Measurements from ENCODE around the gene HAPLN2. TPM values are rescaled to one million over a fixed set of nuclear protein-coding genes. Genes with fewer than 3 reads are reported as not detected.

The HAPLN2 gene
- total RNA-seq, 2 donors from 2014 or later = 1.2 to 1.8 TPM

DNA sequence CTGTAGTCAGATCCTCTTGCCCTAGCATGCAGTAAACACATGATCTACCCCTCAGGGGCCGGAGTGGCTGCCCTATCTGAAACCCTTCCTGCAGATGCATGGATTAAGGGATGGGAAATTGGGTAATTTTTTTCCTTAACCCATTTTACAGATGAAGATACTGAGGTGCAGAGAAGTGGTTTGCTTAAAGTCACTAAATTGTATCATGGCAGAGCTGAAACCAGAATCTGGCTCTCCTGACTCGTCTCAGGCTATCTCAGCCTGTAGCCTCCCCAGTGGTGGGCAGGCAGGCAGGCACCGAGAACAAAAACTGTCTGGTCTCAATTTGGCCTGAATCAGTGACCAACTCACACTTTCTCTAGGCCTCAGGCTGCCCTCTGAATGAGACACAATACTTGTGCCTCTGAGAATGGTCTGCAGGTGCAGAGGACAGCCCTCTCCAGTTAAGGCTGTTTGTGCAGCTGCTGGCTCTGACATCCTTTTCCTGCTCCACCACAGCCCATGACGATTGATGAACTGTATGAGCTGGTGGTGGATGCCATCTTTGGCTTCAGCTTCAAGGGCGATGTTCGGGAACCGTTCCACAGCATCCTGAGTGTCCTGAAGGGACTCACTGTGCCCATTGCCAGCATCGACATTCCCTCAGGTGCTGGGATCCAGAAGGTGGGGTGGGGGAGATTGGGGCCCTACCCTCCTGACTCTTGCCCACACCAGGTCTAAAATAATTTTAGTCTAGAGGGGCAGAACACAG is 26.1 kb upstream of the HAPLN2 start:
- DNase-seq (ENCODE audit: low spot score) = no peak
- Histone ChIP-seq H3K27me3 (no peaks in the 10 kb centered on the region), H3K4me1 (peaks cover 0 to 14% of the 10 kb centered on the region in 2 donors), H3K4me3 (no peak overlapping the region), H3K9me3 (no peaks in the 10 kb centered on the region), H3K27ac (no peak overlapping the region), H3K36me3 (peaks cover 27% of the 10 kb centered on the region)
- TF ChIP-seq, protein P1, sequence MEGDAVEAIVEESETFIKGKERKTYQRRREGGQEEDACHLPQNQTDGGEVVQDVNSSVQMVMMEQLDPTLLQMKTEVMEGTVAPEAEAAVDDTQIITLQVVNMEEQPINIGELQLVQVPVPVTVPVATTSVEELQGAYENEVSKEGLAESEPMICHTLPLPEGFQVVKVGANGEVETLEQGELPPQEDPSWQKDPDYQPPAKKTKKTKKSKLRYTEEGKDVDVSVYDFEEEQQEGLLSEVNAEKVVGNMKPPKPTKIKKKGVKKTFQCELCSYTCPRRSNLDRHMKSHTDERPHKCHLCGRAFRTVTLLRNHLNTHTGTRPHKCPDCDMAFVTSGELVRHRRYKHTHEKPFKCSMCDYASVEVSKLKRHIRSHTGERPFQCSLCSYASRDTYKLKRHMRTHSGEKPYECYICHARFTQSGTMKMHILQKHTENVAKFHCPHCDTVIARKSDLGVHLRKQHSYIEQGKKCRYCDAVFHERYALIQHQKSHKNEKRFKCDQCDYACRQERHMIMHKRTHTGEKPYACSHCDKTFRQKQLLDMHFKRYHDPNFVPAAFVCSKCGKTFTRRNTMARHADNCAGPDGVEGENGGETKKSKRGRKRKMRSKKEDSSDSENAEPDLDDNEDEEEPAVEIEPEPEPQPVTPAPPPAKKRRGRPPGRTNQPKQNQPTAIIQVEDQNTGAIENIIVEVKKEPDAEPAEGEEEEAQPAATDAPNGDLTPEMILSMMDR (IDR thresholded peaks at IDR 0.05) = no peak

DNA sequence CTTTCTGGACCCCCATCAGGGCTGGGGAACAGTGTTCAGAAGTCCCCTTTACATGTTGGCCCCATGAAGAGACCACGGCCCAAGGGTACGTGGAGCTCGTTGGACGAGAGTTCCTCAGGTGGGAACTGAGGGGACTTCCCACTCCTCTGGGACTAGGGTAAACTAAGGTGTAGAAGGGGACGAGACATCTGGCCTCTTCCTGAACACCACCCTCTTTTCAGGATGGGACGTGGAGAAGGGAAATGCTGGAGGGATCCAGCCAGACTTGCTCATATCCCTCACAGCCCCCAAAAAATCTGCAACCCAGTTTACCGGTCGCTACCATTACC is 25.6 kb upstream of the HAPLN2 start:
- TF ChIP-seq, protein P1 (IDR thresholded peaks at IDR 0.05) = no peak
- no peak for DNase-seq (ENCODE audit: low spot score)
- Histone ChIP-seq H3K36me3 (peaks cover 27% of the 10 kb centered on the region), H3K27me3 (no peaks in the 10 kb centered on the region), H3K4me1 (peaks cover 0 to 14% of the 10 kb centered on the region in 2 donors), H3K4me3 (no peak overlapping the region), H3K9me3 (no peaks in the 10 kb centered on the region), H3K27ac (no peak overlapping the region)

DNA sequence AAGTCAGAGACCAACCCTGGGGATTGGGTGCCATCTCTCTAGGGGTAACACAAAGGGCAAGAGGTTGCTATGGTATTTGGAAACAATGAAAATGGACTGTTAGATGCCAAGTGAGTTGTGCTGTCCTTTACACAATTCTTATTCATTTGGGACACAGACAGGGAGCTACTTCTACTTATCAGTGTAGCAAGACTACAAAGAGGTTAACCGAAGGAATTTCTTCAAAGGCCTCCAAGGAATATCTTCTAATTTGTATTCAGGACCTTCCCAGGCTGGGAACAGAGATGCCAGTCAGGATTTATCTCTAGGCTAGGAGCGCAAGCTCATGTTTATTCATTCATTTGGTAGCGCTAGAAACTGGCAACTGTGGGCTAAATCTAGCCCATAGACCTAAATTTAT is 25.0 kb upstream of the HAPLN2 start:
- H3K9me3 ChIP-seq = no peaks in the 10 kb centered on the region
- TF ChIP-seq, protein P1 (IDR thresholded peaks at IDR 0.05) = no peak
- no peak overlapping the region for H3K4me3 ChIP-seq
- H3K36me3 ChIP-seq = peaks cover 27% of the 10 kb centered on the region
- peaks cover 0 to 14% of the 10 kb centered on the region in 2 donors for H3K4me1 ChIP-seq
- DNase-seq (ENCODE audit: low spot score) = no peak
- H3K27me3 ChIP-seq = no peaks in the 10 kb centered on the region
- no peak overlapping the region for H3K27ac ChIP-seq

DNA sequence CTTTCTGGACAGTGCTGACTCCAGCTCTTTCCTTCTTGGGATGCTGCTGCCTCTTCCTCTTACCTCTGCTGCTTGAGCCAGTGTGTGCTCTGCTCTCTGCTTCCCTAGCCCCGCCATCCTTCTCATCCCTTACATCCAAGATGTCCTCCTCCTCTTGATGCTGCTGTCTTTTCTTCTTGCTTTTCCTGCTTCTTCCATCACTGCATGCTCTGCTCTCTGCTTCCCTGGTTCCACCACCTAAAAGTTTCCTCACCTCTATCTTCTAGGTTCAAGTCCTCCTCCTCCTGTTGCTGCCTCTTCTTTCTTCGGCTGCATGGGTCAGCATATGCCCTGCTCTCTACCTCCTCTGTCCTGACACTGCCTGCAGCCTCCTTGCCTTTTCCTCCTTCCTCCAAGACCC is 24.2 kb upstream of the HAPLN2 start:
- no peak for DNase-seq (ENCODE audit: low spot score)
- no peak overlapping the region for H3K4me3 ChIP-seq
- peaks cover 0 to 14% of the 10 kb centered on the region in 2 donors for H3K4me1 ChIP-seq
- peaks cover 27% of the 10 kb centered on the region for H3K36me3 ChIP-seq
- no peak overlapping the region for H3K27ac ChIP-seq
- TF ChIP-seq, protein P1 (IDR thresholded peaks at IDR 0.05) = no peak
- no peaks in the 10 kb centered on the region for H3K9me3 ChIP-seq
- H3K27me3 ChIP-seq = no peaks in the 10 kb centered on the region

- Histone ChIP-seq H3K36me3 (peaks cover 27% of the 10 kb centered on the region), H3K27ac (no peak overlapping the region), H3K27me3 (no peaks in the 10 kb centered on the region), H3K4me3 (no peak overlapping the region), H3K4me1 (peaks cover 0 to 19% of the 10 kb centered on the region in 2 donors), H3K9me3 (no peaks in the 10 kb centered on the region)
- TF ChIP-seq, protein P1 (IDR thresholded peaks at IDR 0.05) = no peak
- no peak for DNase-seq (ENCODE audit: low spot score)
These were observed 22.8 kb upstream of the HAPLN2 start for GRCh38 chr1:156596426-156596825.

DNA sequence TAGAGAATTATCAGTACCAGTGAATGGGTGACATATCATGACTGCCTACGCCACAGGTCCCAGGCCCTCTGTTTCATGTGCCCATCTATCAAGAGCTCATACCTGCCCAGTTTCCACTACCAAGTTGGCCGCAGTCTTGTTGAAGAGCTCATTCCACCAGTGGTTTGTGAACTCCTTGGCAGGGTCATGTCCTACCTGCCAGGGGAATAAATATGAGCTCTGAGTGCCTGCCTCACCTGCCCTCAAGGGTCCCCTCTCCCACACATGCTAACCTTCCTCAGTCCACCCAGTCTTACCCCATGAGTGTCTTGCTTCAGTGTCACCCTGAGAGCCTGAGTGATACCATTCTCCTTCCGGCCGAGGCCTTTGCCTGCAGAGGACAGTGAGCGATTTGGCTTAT is 21.1 kb upstream of the HAPLN2 start:
- no peaks in the 10 kb centered on the region for H3K27me3 ChIP-seq
- TF ChIP-seq, protein P1 (IDR thresholded peaks at IDR 0.05) = no peak
- no peak overlapping the region for H3K4me3 ChIP-seq
- no peak for DNase-seq (ENCODE audit: low spot score)
- no peaks in the 10 kb centered on the region for H3K9me3 ChIP-seq
- H3K36me3 ChIP-seq = peaks cover 27% of the 10 kb centered on the region
- H3K27ac ChIP-seq = no peak overlapping the region
- H3K4me1 ChIP-seq = peaks cover 0 to 17% of the 10 kb centered on the region in 2 donors
